Measurements from ENCODE around the gene SLC7A1. TPM values are rescaled to one million over a fixed set of nuclear protein-coding genes. Genes with fewer than 3 reads are reported as not detected.

The SLC7A1 gene
- total and polyA plus RNA-seq, 2 donors (not counting 3 experiments of a cell fraction or from before 2014, with no cell fraction given): 21.0 to 79.3 TPM

DNA sequence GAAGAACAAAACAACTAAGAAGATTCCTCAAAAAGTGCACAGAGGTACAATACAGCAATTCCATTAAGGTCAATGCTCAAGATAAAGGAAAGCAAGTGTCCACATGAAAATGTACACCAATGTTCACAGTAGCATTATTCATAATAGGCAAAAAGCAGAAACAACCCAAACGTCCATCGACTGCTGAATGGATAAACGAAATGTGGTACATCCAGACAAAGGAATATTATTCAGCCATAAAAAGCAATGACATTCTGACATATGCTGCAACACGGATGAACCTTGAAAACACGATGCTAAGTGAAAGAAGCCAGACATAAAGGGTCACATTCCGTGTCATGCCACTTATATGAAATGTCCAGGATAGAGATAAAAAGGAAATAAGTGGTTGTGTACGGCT is 29.3 kb downstream of the SLC7A1 start:
- FAIRE-seq: no peak
- H3K4me3 ChIP-seq (replicated peaks in 1 of 3; ENCODE audit: insufficient read depth in 1 of 3, low read depth in 1 of 3, low read length in 3 of 3): no peak overlapping the region

More for the DNA sequence above, 29.3 kb downstream of the SLC7A1 start:
- no peak overlapping the region for H2AFZ ChIP-seq (ENCODE audit: low read depth, low read length)
- no peaks in the 10 kb centered on the region for H3K27me3 ChIP-seq (ENCODE audit: control insufficient read depth in 2 of 2, insufficient read depth in 2 of 2, low read length in 2 of 2)
- intact Hi-C loops (cut with micrococcal nuclease) (no loop called here), dilution Hi-C loops (cut with MboI; ENCODE audit: extremely low pct_ligation_motif_present, low sequenced_read_pairs) (no loop called here)
- POLR2A ChIA-PET: no interaction called here
- no peak for TF ChIP-seq POLR2AphosphoS5 (IDR thresholded peaks at IDR 0.05; ENCODE audit: insufficient read depth, low read depth, low read length)
- no peak for TF ChIP-seq POLR2A (IDR thresholded peaks at IDR 0.05; ENCODE audit: low read depth, low read length)
- TF ChIP-seq JUN (IDR thresholded peaks at IDR 0.05; ENCODE audit: borderline replicate concordance, insufficient read depth, insufficient read length, low read depth): no peak
- no peak for TF ChIP-seq FOS (IDR thresholded peaks at IDR 0.05; ENCODE audit: borderline replicate concordance, insufficient read depth, low read length)
- no peak for TF ChIP-seq MYC (IDR thresholded peaks at IDR 0.05; ENCODE audit: low read depth, low read length)
- TF ChIP-seq, protein P1, sequence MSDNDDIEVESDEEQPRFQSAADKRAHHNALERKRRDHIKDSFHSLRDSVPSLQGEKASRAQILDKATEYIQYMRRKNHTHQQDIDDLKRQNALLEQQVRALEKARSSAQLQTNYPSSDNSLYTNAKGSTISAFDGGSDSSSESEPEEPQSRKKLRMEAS (IDR thresholded peaks at IDR 0.05; ENCODE audit: insufficient read depth, insufficient read length): no peak
- no peak for TF ChIP-seq GATA2 (IDR thresholded peaks at IDR 0.05; ENCODE audit: insufficient read depth, insufficient read length, low read depth, low read length)
- TF ChIP-seq, protein P2, sequence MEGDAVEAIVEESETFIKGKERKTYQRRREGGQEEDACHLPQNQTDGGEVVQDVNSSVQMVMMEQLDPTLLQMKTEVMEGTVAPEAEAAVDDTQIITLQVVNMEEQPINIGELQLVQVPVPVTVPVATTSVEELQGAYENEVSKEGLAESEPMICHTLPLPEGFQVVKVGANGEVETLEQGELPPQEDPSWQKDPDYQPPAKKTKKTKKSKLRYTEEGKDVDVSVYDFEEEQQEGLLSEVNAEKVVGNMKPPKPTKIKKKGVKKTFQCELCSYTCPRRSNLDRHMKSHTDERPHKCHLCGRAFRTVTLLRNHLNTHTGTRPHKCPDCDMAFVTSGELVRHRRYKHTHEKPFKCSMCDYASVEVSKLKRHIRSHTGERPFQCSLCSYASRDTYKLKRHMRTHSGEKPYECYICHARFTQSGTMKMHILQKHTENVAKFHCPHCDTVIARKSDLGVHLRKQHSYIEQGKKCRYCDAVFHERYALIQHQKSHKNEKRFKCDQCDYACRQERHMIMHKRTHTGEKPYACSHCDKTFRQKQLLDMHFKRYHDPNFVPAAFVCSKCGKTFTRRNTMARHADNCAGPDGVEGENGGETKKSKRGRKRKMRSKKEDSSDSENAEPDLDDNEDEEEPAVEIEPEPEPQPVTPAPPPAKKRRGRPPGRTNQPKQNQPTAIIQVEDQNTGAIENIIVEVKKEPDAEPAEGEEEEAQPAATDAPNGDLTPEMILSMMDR (IDR thresholded peaks at IDR 0.05; ENCODE audit: extremely low read depth in 1 of 2, insufficient read depth in 1 of 2, low read depth in 1 of 2, low read length in 2 of 2): no peak
- TF ChIP-seq EZH2 (IDR thresholded peaks at IDR 0.05; ENCODE audit: borderline replicate concordance, low read depth, low read length, severe bottlenecking): no peak
- DNase-seq (ENCODE audit: low read depth, low spot score): no peak
- CTCF ChIA-PET: interaction anchor here (0.9 kb wide), 1 partner anchor 57 kb away, joined by 4 read pairs; no protein-coding TSS in a partner anchor
- no peaks in the 10 kb centered on the region for H3K9me1 ChIP-seq (replicated peaks; ENCODE audit: control insufficient read depth, extremely low read depth, insufficient read depth, low read length)
- no peak overlapping the region for H3K27ac ChIP-seq (ENCODE audit: insufficient read depth, low read depth, low read length)
- H3K36me3 ChIP-seq (ENCODE audit: control insufficient read depth in 2 of 2, extremely low read depth in 1 of 2, insufficient read depth in 2 of 2, low read length in 2 of 2): no peaks in the 10 kb centered on the region
- no peak overlapping the region for H3K4me2 ChIP-seq (ENCODE audit: insufficient read depth, low read length)
- H3K4me1 ChIP-seq (ENCODE audit: control insufficient read depth, extremely low read depth, insufficient read depth, low read length): peaks cover 46% of the 10 kb centered on the region
- BruUV-seq (replicated peaks): no TSS peak
- no peaks in the 10 kb centered on the region for H3K9me3 ChIP-seq (replicated peaks; ENCODE audit: control insufficient read depth, insufficient read depth, low read length)
- H4K20me1 ChIP-seq (replicated peaks; ENCODE audit: control insufficient read depth, extremely low read depth, insufficient read depth, low read length): no peaks in the 10 kb centered on the region
- no peak overlapping the region for H3K9ac ChIP-seq (replicated peaks; ENCODE audit: extremely low read depth, insufficient read depth, low read length)
- peaks cover 96% of the 10 kb centered on the region for H3K79me2 ChIP-seq (ENCODE audit: control insufficient read depth, insufficient read depth, low read length)

Measured in endothelial cell of umbilical vein (primary cell).